MM.1S (cell line): Measurements from ENCODE around the gene CA5B.
"Not testable (repeated sequence)": the region's sequence is repeated elsewhere in the genome, so short reads cannot be mapped to it uniquely, and the experiment has no call there.

Experiments used
- DNase-seq: peaks from one replicate; pipeline ENCODE4 v3.0.0-alpha.2; 2015
- H2AFZ ChIP-seq: fragments of 300-600 bp; sonication (generic); 2 replicates; pipeline ENCODE4 v1.6.0; 2016; ENCODE audit warnings: antibody characterized with exemption, low read length
- H3F3A ChIP-seq: fragments of 300-600 bp; sonication (generic); 2 replicates; pipeline ENCODE4 v1.6.1; 2016; ENCODE audit warnings: mild to moderate bottlenecking, antibody characterized with exemption, low read length, moderate library complexity, mixed read lengths; ENCODE audit not compliant: insufficient read depth
- H3K27ac ChIP-seq: fragments of 300-600 bp; sonication (generic); 2 replicates; pipeline ENCODE4 v1.5.1; 2016; ENCODE audit warnings: mild to moderate bottlenecking, low read length
- H3K27me3 ChIP-seq: fragments of 300-600 bp; sonication (generic); replicated peaks from 2 replicates; pipeline ENCODE4 v1.6.0; 2016; ENCODE audit warnings: low read length; ENCODE audit not compliant: insufficient read depth
- H3K36me3 ChIP-seq: fragments of 300-600 bp; sonication (generic); replicated peaks from 2 replicates; pipeline ENCODE4 v1.6.1; 2016; ENCODE audit warnings: mild to moderate bottlenecking, low read length, mixed read lengths; ENCODE audit not compliant: insufficient read depth
- H3K4me1 ChIP-seq: fragments of 300-600 bp; sonication (generic); 2 replicates; pipeline ENCODE4 v1.6.1; 2016; ENCODE audit warnings: low read length, mixed read lengths
- H3K4me2 ChIP-seq: fragments of 300-600 bp; sonication (generic); 2 replicates; pipeline ENCODE4 v1.6.0; 2016; ENCODE audit warnings: low read depth, low read length
- H3K4me3 ChIP-seq: fragments of 300-600 bp; sonication (generic); 2 replicates; pipeline ENCODE4 v1.5.1; 2016; ENCODE audit warnings: low read length, mixed read lengths
- H3K79me2 ChIP-seq: fragments of 300-600 bp; sonication (generic); 2 replicates; pipeline ENCODE4 v1.6.1; 2016; ENCODE audit warnings: mixed run types, low read length, mixed read lengths
- H3K9ac ChIP-seq: fragments of 300-600 bp; sonication (generic); 2 replicates; pipeline ENCODE4 v1.6.1; 2016; ENCODE audit warnings: low read length, mixed read lengths
- H3K9me2 ChIP-seq: fragments of 300-600 bp; sonication (generic); replicated peaks from 2 replicates; pipeline ENCODE4 v1.6.1; 2016; ENCODE audit warnings: mild to moderate bottlenecking, low read length, mixed read lengths; ENCODE audit not compliant: insufficient read depth
- H3K9me3 ChIP-seq: fragments of 300-600 bp; sonication (generic); replicated peaks from 2 replicates; pipeline ENCODE4 v1.6.1; 2016; ENCODE audit warnings: mild to moderate bottlenecking, low read length, mixed read lengths; ENCODE audit not compliant: insufficient read depth
- H4K20me1 ChIP-seq: fragments of 300-600 bp; sonication (generic); 2 replicates; pipeline ENCODE4 v1.6.1; 2016; ENCODE audit warnings: mild to moderate bottlenecking, low read length, moderate library complexity, mixed read lengths; ENCODE audit not compliant: insufficient read depth
- CTCF ChIP-seq: fragments of 300-600 bp; sonication (generic); IDR thresholded peaks from 2 replicates; pipeline ENCODE4 v1.5.1; 2016; ENCODE audit warnings: antibody characterized with exemption, low read length, mixed read lengths
- EZH2 ChIP-seq: fragments of 300-600 bp; sonication (generic); optimal IDR thresholded peaks from 2 replicates; pipeline ENCODE3; 2017; ENCODE audit warnings: low read depth, mild to moderate bottlenecking, antibody characterized with exemption, low read length, mixed read lengths
- EZH2phosphoT487 ChIP-seq: fragments of 300-600 bp; sonication (generic); IDR thresholded peaks from 2 replicates; pipeline ENCODE4 v1.6.1; 2018; ENCODE audit warnings: antibody characterized with exemption, low read length

Gene CA5B

GRCh38 chrX:15758140-15758539 is 20.1 kb downstream of the CA5B start:
- Histone ChIP-seq H3K36me3 (no peaks in the 10 kb centered on the region), H3K9me3 (no peaks in the 10 kb centered on the region), H3K4me1 (no peaks in the 10 kb centered on the region), H4K20me1 (no peaks in the 10 kb centered on the region), H3K9me2 (no peaks in the 10 kb centered on the region), H3K79me2 (no peaks in the 10 kb centered on the region), H3K4me3 (no peak overlapping the region), H3K27ac (no peak overlapping the region), H2AFZ (no peak overlapping the region), H3K4me2 (no peak overlapping the region), H3F3A (no peaks in the 10 kb centered on the region), H3K9ac (no peak overlapping the region), H3K27me3 (no peaks in the 10 kb centered on the region)
- no peak for TF ChIP-seq EZH2phosphoT487
- no peak for TF ChIP-seq CTCF
- no peak for TF ChIP-seq EZH2
- DNase-seq = no peak

GRCh38 chrX:15759886-15760285 is 21.8 kb downstream of the CA5B start:
- H3K4me2 ChIP-seq, H3K4me1 ChIP-seq, H3K27me3 ChIP-seq, H4K20me1 ChIP-seq, H3K36me3 ChIP-seq, H2AFZ ChIP-seq, DNase-seq, H3K9me2 ChIP-seq, H3K79me2 ChIP-seq, H3K27ac ChIP-seq, H3K9ac ChIP-seq, H3F3A ChIP-seq, H3K4me3 ChIP-seq, H3K9me3 ChIP-seq: not testable (repeated sequence)

GRCh38 chrX:15761564-15762191 is 23.6 kb downstream of the CA5B start:
- H3K27me3 ChIP-seq = no peaks in the 10 kb centered on the region
- no peaks in the 10 kb centered on the region for H3F3A ChIP-seq

More at GRCh38 chrX:15761564-15762191, 23.6 kb downstream of the CA5B start:
- TF ChIP-seq CTCF = peak; percentile 70
- TF ChIP-seq EZH2 = no peak
- H3K4me3 ChIP-seq = no peak overlapping the region
- H2AFZ ChIP-seq = no peak overlapping the region
- no peak overlapping the region for H3K4me2 ChIP-seq
- H3K9ac ChIP-seq = no peak overlapping the region
- H3K9me3 ChIP-seq = no peaks in the 10 kb centered on the region
- no peaks in the 10 kb centered on the region for H3K36me3 ChIP-seq
- H4K20me1 ChIP-seq = no peaks in the 10 kb centered on the region
- H3K27ac ChIP-seq = no peak overlapping the region
- H3K9me2 ChIP-seq = no peaks in the 10 kb centered on the region
- no peaks in the 10 kb centered on the region for H3K4me1 ChIP-seq
- no peaks in the 10 kb centered on the region for H3K79me2 ChIP-seq
- DNase-seq = peak; percentile 20
